Left lung (tissue), 10 donors: ENCODE results near the gene BTRC. TPM values are rescaled to one million over a fixed set of nuclear protein-coding genes. Genes with fewer than 3 reads are reported as not detected.

Experiments
- ATAC-seq: fragments of 200-7000 bp; cut with Tn5 transposase; one replicate; pipeline ENCODE4 v1.9.1; 2020; ENCODE audit warnings: moderate library complexity
- DNase-seq, 4 donors: peaks; one replicate each; pipeline ENCODE4 v3.0.0-alpha.2; 2013 to 2020
- H3K27ac ChIP-seq, 2 donors: fragments of 200-600 bp; sonication (generic) in 1 of 2; one replicate each; pipeline versions ENCODE4 v1.5.0 to v1.8.0; 2020 to 2021
- H3K27me3 ChIP-seq, 2 donors: fragments of 200-600 bp; sonication (generic) in 1 of 2; one replicate each; pipeline versions ENCODE4 v1.5.0 to v1.8.0; 2020 to 2021
- H3K36me3 ChIP-seq, 2 donors: fragments of 200-600 bp; sonication (generic) in 1 of 2; one replicate each; pipeline versions ENCODE4 v1.5.0 to v1.8.0; 2020 to 2021
- H3K4me1 ChIP-seq, 2 donors: fragments of 200-600 bp; one replicate each; pipeline ENCODE4 v1.8.0; 2021
- H3K4me3 ChIP-seq, 2 donors: fragments of 200-600 bp; sonication (generic) in 1 of 2; one replicate each; pipeline versions ENCODE4 v1.5.0 to v1.8.0; 2020 to 2021; ENCODE audit warnings: mild to moderate bottlenecking in 1 of 2
- H3K9me3 ChIP-seq, 2 donors: fragments of 200-600 bp; sonication (generic) in 1 of 2; one replicate each; pipeline versions ENCODE4 v1.5.0 to v1.8.0; 2020 to 2021
- intact Hi-C, 2 donors: fragments of 100-400 bp; cut with DNase I; formaldehyde crosslinking; loops; one replicate each; pipeline versions ENCODE4 v1.11.2 to v1.14.2; 2022
- polyA plus RNA-seq, 6 donors: library from polyadenylated mRNA; unstranded; fragments of 120-200 nt; gene quantifications; one replicate each; pipeline ENCODE4 v1.2.1, GENCODE V29; 2013; ENCODE audit not compliant: insufficient read length in 6 of 6
- total RNA-seq, 2 donors: library from RNA; stranded (reverse); fragmentation: NEBNext Ultra II Directional; extraction: Animal tissue kit (Norgen Biotek cat#: 25700); gene quantifications; one replicate each; pipeline ENCODE4 v1.2.1, GENCODE V29; 2021
- TF ChIP-seq, protein P1 (sequence below), 2 donors: fragments of 200-600 bp; sonication (generic) in 1 of 2; IDR thresholded peaks; one replicate each; pipeline versions ENCODE4 v1.5.0 to v1.8.0; 2021; ENCODE audit warnings: antibody characterized with exemption in 2 of 2
- donor health status: DM: no; HTN: yes; CAD: no.
- donor health status: DM: no; HTN: no; CAD: no.

The BTRC gene
- total and polyA plus RNA-seq, 8 donors, result 16.8 to 28.7 (median 25.1) TPM

DNA sequence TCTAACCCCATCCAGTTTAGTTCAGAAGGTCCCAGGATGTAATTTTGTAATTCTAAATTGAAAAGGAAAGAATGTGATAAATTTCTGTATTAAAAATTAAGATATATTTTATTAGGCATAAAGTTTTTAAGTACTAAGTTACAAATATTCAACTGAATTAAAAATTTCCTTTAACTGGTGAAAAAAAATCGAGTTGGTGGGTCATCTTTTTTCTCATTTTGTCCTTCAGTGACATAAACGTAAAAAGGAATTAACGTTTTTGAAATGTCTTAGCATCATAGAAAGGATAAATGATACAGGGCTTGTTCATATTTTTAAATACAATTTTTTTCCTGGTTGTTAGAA is 88.5 kb downstream of the BTRC start:
- H3K4me3 ChIP-seq, result no peak overlapping the region
- H3K27ac ChIP-seq, result no peak overlapping the region
- no peaks in the 10 kb centered on the region for H3K9me3 ChIP-seq
- DNase-seq (no peak), ATAC-seq (no peak)
- TF ChIP-seq, protein P1, sequence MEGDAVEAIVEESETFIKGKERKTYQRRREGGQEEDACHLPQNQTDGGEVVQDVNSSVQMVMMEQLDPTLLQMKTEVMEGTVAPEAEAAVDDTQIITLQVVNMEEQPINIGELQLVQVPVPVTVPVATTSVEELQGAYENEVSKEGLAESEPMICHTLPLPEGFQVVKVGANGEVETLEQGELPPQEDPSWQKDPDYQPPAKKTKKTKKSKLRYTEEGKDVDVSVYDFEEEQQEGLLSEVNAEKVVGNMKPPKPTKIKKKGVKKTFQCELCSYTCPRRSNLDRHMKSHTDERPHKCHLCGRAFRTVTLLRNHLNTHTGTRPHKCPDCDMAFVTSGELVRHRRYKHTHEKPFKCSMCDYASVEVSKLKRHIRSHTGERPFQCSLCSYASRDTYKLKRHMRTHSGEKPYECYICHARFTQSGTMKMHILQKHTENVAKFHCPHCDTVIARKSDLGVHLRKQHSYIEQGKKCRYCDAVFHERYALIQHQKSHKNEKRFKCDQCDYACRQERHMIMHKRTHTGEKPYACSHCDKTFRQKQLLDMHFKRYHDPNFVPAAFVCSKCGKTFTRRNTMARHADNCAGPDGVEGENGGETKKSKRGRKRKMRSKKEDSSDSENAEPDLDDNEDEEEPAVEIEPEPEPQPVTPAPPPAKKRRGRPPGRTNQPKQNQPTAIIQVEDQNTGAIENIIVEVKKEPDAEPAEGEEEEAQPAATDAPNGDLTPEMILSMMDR (IDR thresholded peaks at IDR 0.05), result no peak
- H3K4me1 ChIP-seq, result no peaks in the 10 kb centered on the region
- no peaks in the 10 kb centered on the region for H3K36me3 ChIP-seq
- H3K27me3 ChIP-seq, result no peaks in the 10 kb centered on the region
- intact Hi-C loops, result no loop called here

DNA sequence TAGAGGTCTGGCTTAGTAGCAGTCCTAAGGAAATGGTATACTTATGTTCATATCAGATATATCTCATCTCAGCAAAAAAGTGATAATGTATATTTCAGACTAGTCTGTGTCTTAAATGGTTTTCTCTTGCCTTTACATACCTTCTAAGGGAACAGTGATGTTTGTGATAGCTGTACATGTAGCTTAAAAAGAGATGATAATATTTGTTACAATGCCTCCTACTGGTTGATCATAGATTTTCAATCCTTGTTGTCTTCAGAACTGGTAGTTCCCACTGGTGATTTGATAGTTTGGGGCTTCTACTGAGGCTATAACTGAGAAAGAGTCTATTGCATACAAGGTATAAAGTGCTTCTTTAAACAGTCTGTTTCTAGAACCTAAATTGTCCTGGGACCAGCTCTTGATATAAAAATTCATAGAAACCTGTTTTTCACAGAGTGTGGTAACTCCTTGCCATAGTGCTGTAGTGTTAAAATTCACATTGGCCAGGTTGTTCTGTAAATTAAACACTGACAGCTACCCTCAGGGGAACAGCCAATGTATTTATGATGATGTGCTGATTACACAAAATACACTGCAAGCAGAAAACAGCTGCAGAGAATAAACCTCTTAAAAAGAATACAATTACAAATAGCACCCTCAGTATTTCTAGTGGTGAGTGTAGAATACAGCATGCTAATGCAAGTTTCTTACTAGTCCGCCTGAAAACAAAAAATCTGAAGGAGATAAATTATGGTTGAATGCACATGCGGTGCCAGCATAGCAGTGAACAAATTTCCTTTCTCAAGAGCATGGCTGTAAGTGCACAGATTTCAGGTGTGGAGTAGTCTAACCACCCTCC is 90.3 kb downstream of the BTRC start:
- intact Hi-C loops, result no loop called here
- no peaks in the 10 kb centered on the region for H3K27me3 ChIP-seq
- no peaks in the 10 kb centered on the region for H3K4me1 ChIP-seq
- no peaks in the 10 kb centered on the region for H3K9me3 ChIP-seq
- no peak overlapping the region for H3K27ac ChIP-seq
- TF ChIP-seq, protein P1 (IDR thresholded peaks at IDR 0.05), result peak in 1 of 2 donors; percentile 11
- no peak overlapping the region for H3K4me3 ChIP-seq
- H3K36me3 ChIP-seq, result no peaks in the 10 kb centered on the region
- no peak for DNase-seq
- ATAC-seq, result no peak

DNA sequence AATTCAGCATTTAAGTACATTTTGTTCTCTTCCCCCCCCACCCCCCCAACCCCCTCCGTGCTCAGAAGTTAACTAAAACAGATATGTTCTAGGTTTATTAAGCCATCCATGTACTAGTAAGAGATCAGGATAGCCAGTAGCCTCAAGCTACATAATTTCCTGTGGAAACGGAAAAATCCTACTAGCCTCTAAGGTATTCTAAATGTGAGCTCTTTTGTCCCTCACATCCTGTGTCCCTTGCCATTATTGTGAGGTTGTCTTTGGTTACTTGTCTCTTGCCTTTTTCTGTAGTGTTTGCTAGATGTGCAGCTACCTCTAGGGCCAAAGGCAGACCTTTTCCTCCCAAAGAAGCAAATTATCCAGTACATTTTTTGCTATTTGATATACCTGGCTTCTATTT is 92.1 kb downstream of the BTRC start:
- Histone ChIP-seq H3K27ac (no peak overlapping the region), H3K4me1 (no peaks in the 10 kb centered on the region), H3K27me3 (no peaks in the 10 kb centered on the region), H3K4me3 (no peak overlapping the region), H3K36me3 (no peaks in the 10 kb centered on the region), H3K9me3 (no peaks in the 10 kb centered on the region)
- no peak for DNase-seq
- intact Hi-C loops, result no loop called here
- ATAC-seq, result no peak
- TF ChIP-seq, protein P1 (IDR thresholded peaks at IDR 0.05), result no peak

- intact Hi-C loops, result no loop called here
- no peak for DNase-seq
- H3K36me3 ChIP-seq, result no peaks in the 10 kb centered on the region
- no peak for ATAC-seq
- H3K27me3 ChIP-seq, result no peaks in the 10 kb centered on the region
- TF ChIP-seq, protein P1 (IDR thresholded peaks at IDR 0.05), result no peak
- no peaks in the 10 kb centered on the region for H3K9me3 ChIP-seq
- no peak overlapping the region for H3K27ac ChIP-seq
- no peak overlapping the region for H3K4me3 ChIP-seq
- H3K4me1 ChIP-seq, result no peaks in the 10 kb centered on the region
Observed at GRCh38 chr10:101446947-101447346, 93.0 kb downstream of the BTRC start.

DNA sequence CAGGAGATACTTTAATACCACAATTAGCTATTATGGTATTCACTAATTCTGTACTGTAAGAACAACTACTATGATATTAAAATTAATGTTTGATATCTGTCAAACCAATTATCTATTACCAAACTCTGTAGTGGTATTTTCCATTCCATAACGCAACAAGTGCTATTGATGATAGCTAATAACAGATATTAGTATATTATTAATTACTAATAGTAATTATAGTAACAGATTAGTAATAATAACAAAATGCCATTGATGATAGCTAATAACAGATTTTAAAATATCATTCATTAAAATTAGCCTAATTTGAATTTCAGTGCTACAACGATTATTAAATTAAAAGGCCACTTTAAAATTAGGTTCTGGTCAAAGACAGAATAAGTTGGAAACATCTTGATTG is 93.5 kb downstream of the BTRC start:
- no peaks in the 10 kb centered on the region for H3K4me1 ChIP-seq
- no peaks in the 10 kb centered on the region for H3K9me3 ChIP-seq
- H3K27ac ChIP-seq, result no peak overlapping the region
- intact Hi-C loops, result no loop called here
- no peak for DNase-seq
- H3K27me3 ChIP-seq, result no peaks in the 10 kb centered on the region
- no peak overlapping the region for H3K4me3 ChIP-seq
- TF ChIP-seq, protein P1 (IDR thresholded peaks at IDR 0.05), result no peak
- H3K36me3 ChIP-seq, result no peaks in the 10 kb centered on the region
- ATAC-seq, result no peak
